GM21423 (cell line): ENCODE results near the gene APBA2.

ENCODE experiments used
- ATAC-seq: cut with Tn5 transposase; IDR thresholded peaks from one replicate; pipeline ENCODE4 v1.9.1; 2021; ENCODE audit warnings: mild to moderate bottlenecking, moderate library complexity; ENCODE audit not compliant: unreplicated experiment

APBA2 gene

DNA sequence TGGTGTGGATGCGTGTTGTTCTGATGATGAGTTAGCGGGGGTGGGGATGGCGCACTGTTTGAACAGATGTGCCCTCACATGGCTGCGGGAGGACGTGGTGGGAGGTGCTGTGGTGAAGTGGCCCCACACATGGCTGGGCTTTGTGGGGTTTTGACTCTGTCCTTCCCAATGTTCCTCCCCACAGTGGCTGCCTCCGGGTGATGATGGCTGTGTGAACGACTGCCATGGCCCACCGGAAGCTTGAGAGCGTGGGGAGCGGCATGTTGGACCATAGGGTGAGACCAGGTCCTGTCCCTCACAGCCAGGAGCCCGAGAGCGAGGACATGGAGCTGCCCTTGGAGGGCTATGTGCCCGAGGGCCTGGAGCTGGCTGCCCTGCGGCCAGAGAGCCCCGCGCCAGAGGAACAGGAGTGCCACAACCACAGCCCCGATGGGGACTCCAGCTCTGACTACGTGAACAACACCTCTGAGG lies 167.9 kb downstream of the APBA2 start:
- no peak for ATAC-seq

- ATAC-seq: no peak
Measured at GRCh38 chr15:29054171-29055045, 168.6 kb downstream of the APBA2 start.

GRCh38 chr15:29055876-29056275 lies 170.1 kb downstream of the APBA2 start:
- no peak for ATAC-seq

- ATAC-seq: no peak
Measured at GRCh38 chr15:29056839-29057450, 171.2 kb downstream of the APBA2 start.

DNA sequence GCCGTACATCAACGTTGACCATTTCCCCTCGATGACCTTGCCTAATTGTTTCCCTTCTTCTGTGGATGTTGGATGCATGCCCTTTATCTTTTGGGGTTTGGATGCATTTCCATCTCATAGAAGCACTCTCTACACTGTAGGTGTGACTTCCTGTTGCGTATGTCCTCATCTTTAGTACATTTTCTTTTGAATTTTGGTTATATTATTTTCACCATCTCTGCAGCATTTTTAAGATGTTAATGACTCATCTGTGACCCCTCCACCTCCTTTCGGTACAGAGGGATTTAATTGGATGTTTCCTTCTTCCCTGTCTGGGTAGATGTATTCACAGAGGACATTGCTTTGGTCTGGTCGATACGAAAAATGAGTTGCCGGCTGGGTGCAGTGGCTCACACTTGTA lies 172.1 kb downstream of the APBA2 start:
- no peak for ATAC-seq

- no peak for ATAC-seq
Measured at GRCh38 chr15:29058903-29059539, 173.2 kb downstream of the APBA2 start.

DNA sequence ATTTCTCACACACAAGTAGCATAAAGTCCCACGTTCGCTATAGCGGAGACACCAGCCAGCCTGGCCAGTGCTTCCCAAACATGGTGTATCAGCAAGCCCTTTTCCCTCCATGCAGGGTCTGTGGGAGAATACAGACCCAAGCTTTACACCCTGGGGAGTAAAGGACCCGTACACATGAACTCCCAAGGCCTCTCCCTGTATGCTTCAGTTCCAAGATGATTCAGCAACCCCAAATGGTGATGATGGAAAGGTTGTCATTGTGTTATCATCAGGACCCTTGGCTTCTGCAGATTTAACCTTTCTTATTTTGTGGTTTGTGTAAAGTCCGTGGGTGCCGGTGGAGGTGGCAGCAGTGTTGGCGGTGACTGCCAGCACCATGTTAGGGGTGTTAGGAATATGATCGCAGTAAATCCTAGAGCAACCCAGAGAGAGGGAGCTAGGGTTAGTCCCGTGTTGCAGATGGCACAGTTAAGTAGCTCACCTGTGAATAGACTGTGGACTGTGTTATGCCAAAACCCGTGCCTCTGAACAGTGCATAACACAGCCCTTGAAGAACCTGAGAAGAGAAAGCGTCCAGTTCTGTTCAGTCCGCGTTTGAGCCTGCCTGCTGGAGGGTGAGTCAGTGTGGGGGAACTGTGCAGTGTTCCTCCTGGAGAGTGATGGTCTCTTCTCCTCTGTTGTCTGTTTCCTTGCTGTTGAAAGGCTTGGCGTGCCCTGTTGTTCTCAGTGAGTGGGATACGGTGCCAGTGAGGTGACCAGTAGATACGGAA lies 174.3 kb downstream of the APBA2 start:
- ATAC-seq: no peak

DNA sequence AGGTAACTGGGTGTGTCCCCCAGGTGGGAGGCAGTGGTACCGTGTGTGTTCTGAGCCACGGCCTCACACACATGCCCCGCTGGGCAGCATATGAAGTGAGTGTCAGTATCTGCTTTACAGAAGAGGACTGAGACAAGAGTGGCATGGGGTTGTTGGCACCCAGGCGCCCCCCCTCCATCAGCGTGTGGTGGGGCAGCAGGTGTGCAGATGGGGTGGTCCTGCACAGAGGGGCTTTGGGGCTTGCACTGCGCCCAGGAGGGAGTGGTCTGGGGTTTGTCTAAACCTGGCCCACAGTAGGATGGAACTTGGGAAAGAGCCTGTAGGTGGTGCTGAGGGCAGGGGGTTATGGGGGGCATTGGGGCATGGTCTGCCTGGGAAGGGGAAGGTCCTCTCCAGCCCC lies 176.0 kb downstream of the APBA2 start:
- no peak for ATAC-seq

DNA sequence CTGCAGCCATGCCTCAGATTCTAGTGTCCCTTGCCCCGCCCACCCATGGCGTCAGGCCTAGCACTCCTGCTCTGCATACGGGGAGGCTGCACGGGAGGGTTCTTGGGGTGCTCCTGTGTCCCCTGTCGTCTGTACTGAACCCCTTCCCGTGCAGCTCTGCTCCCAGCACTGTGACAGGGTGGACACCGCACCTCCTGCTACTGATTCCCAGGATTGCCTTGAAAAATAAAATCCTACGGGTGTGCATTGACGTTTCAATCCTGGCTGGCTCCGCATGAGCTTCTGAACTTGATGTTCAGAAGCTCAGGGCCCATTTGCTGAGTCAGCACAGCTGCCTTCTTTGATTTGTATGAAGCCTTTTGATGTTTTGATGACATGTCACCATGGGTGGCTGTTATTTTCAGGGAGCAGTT lies 176.4 kb downstream of the APBA2 start:
- no peak for ATAC-seq

DNA sequence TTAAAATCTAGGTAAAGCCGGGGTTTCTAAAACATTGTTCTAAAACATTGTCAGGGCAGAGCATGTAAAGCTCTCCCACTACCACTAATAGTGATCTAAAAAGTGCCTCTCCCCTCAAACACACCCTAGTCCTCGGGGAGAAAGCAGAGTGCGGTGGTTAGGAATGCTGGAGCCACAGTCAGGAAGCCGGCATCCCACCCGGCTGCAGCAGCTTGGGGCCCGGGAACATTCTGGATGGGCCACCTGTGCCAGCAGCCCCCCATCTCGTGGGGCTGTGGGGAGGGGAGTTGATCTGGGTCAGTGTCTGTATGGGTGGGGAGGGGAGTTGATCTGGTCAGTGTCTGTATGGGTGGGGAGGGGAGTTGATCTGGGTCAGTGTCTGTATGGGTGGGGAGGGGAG lies 176.9 kb downstream of the APBA2 start:
- no peak for ATAC-seq

DNA sequence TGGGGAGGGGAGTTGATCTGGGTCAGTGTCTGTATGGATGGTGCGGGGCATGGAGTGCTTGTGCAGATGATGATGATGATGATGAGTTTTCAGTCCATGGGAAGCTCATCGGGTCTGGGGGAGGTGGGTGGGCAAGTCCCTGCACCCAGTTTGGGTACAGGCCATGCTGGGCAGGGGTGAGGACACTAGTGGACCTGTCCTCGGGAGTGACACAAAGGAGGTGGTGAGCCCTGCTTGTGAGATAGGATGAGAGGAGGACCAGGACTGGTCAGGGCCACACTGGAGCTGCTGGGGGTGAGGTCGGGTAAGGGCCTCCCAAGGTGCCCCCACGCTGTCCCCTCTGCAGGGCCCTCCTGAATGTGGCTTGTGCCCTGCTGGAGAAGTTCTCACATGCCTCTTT lies 177.9 kb downstream of the APBA2 start:
- ATAC-seq: no peak

DNA sequence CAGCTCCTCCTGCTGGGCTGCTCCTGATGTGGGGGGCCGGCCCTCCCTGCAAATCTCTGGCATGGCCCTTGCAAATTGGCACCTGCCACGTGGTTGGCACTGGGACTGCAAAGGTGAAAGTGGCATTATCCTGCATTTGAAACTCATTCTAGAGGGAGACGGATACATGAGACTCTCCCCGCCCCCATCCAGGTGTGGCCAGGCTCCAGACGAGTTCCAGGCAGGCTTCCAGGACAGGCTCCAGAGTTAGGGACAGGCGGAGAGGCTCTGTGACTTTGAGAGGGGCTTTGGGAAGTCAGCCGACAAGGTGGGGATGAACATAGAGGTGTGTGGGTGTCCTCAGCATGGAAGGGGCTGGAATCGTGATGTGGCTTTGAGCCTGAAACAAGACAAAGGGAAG lies 178.5 kb downstream of the APBA2 start:
- no peak for ATAC-seq

- no peak for ATAC-seq
Measured at GRCh38 chr15:29064731-29065130, 179.0 kb downstream of the APBA2 start.

DNA sequence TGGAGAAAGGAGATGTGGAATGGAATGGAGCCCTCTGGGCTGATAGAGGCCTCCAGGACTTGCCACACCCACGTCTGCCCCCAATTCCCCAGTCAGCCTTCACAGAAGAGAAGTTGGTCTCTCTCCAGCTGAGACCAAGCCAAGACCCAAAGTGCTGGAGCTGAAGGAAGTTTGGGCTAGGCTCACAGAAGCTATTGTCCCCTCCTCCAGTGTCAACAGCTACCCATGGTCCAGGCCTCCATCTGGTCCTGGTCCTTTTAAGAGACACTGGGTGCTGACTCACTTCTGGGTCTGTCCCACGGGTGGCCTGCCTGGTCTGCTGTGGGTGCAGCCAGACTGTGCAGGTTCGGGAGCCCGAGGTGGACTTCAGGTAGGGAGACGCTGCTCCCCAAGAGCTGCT lies 179.8 kb downstream of the APBA2 start:
- no peak for ATAC-seq

GRCh38 chr15:29066310-29066709 lies 180.5 kb downstream of the APBA2 start:
- no peak for ATAC-seq

GRCh38 chr15:29066838-29067237 lies 181.1 kb downstream of the APBA2 start:
- ATAC-seq: no peak

DNA sequence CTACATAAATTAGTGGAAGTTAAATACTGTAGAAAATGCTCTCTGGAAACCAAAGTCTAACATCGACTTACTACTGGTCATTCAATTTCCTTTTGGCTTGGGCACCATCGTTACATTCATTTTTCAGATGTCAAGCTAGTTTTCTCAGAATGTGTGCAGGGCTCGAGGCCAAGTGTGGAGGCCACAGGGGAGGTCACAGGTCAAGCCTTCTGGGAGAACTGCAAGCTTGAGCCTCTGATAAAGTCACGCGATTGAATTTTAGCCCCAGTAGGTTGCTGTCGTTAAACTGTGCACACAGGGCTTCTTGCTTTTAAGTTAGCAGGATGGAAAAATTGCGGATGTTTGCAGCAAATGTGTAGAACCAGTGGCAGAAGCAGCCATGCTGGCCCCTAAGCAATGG lies 182.2 kb downstream of the APBA2 start:
- ATAC-seq: no peak

GRCh38 chr15:29070471-29071231 lies 184.9 kb downstream of the APBA2 start:
- no peak for ATAC-seq

GRCh38 chr15:29071232-29071881 lies 185.6 kb downstream of the APBA2 start:
- no peak for ATAC-seq

- ATAC-seq: no peak
Measured at GRCh38 chr15:29071882-29072273, 186.1 kb downstream of the APBA2 start.
